ENCODE measurements around the gene USF2.

Gene USF2

GRCh38 chr19:35248310-35249145 lies 20.2 kb upstream of the USF2 start, which contains the start of gene LSR (continued):
- TF ChIP-seq TCF7L2 (IDR thresholded peaks at IDR 0.05; ENCODE audit: borderline replicate concordance, low read depth, low read length) (0 out of 2 replicates have a peak, but pooled peaks have one; percentile 43), ZNF394 (tag by site-specific recombination; IDR thresholded peaks at IDR 0.05; ENCODE audit: borderline replicate concordance) (peak; percentile 67), ZNF76 (tag by site-specific recombination; IDR thresholded peaks at IDR 0.05; ENCODE audit: borderline replicate concordance, low read depth) (peak; percentile 92), ZNF239 (tag by site-specific recombination; IDR thresholded peaks at IDR 0.05) (peak; percentile 89), ZNF10 (tag by site-specific recombination; IDR thresholded peaks at IDR 0.05) (peak; percentile 60), ZBTB26 (tag by site-specific recombination; optimal IDR thresholded peaks at IDR 0.05) (peak; percentile 100), ZSCAN16 (tag by site-specific recombination; IDR thresholded peaks at IDR 0.05) (peak; percentile 76), ZNF660 (tag by site-specific recombination; IDR thresholded peaks at IDR 0.05) (peak; percentile 87), YY2 (tag by site-specific recombination; IDR thresholded peaks at IDR 0.05) (peak; percentile 58), ZBTB17 (tag by site-specific recombination; IDR thresholded peaks at IDR 0.05) (peak; percentile 86), PRDM2 (tag by site-specific recombination; IDR thresholded peaks at IDR 0.05; ENCODE audit: borderline replicate concordance) (peak; percentile 92; the same call in 1 of the 2 replicates), ZNF596 (tag by site-specific recombination; IDR thresholded peaks at IDR 0.05) (no peak), ZNF449 (tag by site-specific recombination; IDR thresholded peaks at IDR 0.05) (peak; percentile 96), ZNF555 (tag by site-specific recombination; conservative IDR thresholded peaks at IDR 0.05) (no peak), ZSCAN23 (tag by site-specific recombination; IDR thresholded peaks at IDR 0.05) (peak; percentile 89), KLF8 (tag by site-specific recombination; IDR thresholded peaks at IDR 0.05) (peak; percentile 99), FEZF1 (tag by site-specific recombination; IDR thresholded peaks at IDR 0.05) (no peak), TSHZ1 (tag by site-specific recombination; IDR thresholded peaks at IDR 0.05; ENCODE audit: borderline replicate concordance) (peak; percentile 69; the same call in 1 of the 2 replicates), ZNF155 (tag by site-specific recombination; IDR thresholded peaks at IDR 0.05) (no peak), ZNF433 (tag by site-specific recombination; IDR thresholded peaks at IDR 0.05; ENCODE audit: low read depth) (no peak), ZNF501 (tag by site-specific recombination; IDR thresholded peaks at IDR 0.05) (peak; percentile 91), GLI2 (tag by site-specific recombination; IDR thresholded peaks at IDR 0.05; ENCODE audit: borderline replicate concordance, low read depth) (no peak; the same call in 1 of the 2 replicates), ZBTB21 (tag by site-specific recombination; IDR thresholded peaks at IDR 0.05) (peak; percentile 74; the same call in 1 of the 2 replicates), KLF7 (tag by site-specific recombination; IDR thresholded peaks at IDR 0.05; ENCODE audit: borderline replicate concordance) (peak; percentile 98), ZNF560 (tag by site-specific recombination; IDR thresholded peaks at IDR 0.05; ENCODE audit: borderline replicate concordance) (no peak)

Data from HEK293 (cell line).